Astrocyte (in vitro differentiated cells and primary cell): Measurements from ENCODE around the gene RAP2B. TPM values are rescaled to one million over a fixed set of nuclear protein-coding genes. Genes with fewer than 3 reads are reported as not detected.
A peak's percentile ranks its signal among the peaks of the same experiment; 100 is the strongest.

Experiments
- DNase-seq: peaks from one replicate; pipeline ENCODE4 v3.0.0-alpha.2; 2010; ENCODE audit warnings: low read depth
- FAIRE-seq: peaks from 2 replicates; lab custom pipeline; 2011; peaks lifted over from hg19 to GRCh38; lab: Jason Lieb, UNC
- H2AFZ ChIP-seq: 2 replicates; pipeline ENCODE4 v1.6.0; 2012; ENCODE audit warnings: low read depth, low read length, inconsistent platforms
- H3K27ac ChIP-seq: 2 replicates; pipeline ENCODE4 v1.5.1; 2011; ENCODE audit warnings: low read depth, low read length, inconsistent platforms
- H3K27me3 ChIP-seq: 2 replicates; pipeline ENCODE4 v1.6.0; 2011; ENCODE audit warnings: low read length, inconsistent platforms; ENCODE audit not compliant: insufficient read depth
- H3K36me3 ChIP-seq: 2 replicates; pipeline ENCODE4 v1.5.1; 2011; ENCODE audit warnings: low read length, inconsistent platforms; ENCODE audit not compliant: insufficient read depth
- H3K4me1 ChIP-seq: 2 replicates; pipeline ENCODE4 v1.5.1; 2011; ENCODE audit warnings: low read length, inconsistent platforms; ENCODE audit not compliant: insufficient read depth
- H3K4me2 ChIP-seq: 2 replicates; pipeline ENCODE4 v1.6.0; 2012; ENCODE audit warnings: low read length, inconsistent platforms
- H3K4me3 ChIP-seq: 2 replicates; pipeline ENCODE4 v1.5.1; 2011; ENCODE audit warnings: low read depth, mild to moderate bottlenecking, low read length, inconsistent platforms; ENCODE audit not compliant: insufficient read depth
- H3K79me2 ChIP-seq: 2 replicates; pipeline ENCODE4 v1.6.0; 2012; ENCODE audit warnings: mild to moderate bottlenecking, low read length, inconsistent platforms; ENCODE audit not compliant: insufficient read depth
- H3K9ac ChIP-seq: 2 replicates; pipeline ENCODE4 v1.6.0; 2012; ENCODE audit warnings: mild to moderate bottlenecking, low read length, inconsistent platforms
- H3K9me3 ChIP-seq: 2 replicates; pipeline ENCODE4 v1.5.1; 2012; ENCODE audit warnings: low read depth, mild to moderate bottlenecking, low read length, inconsistent platforms; ENCODE audit not compliant: insufficient read depth
- H4K20me1 ChIP-seq: 2 replicates; pipeline ENCODE4 v1.6.0; 2012; ENCODE audit warnings: low read length, inconsistent platforms; ENCODE audit not compliant: insufficient read depth
- H3K27ac Mint-ChIP-seq: one replicate; pipeline ENCODE4 v1.8.0; 2021; ENCODE audit warnings: mild to moderate bottlenecking, mixed read lengths; ENCODE audit not compliant: unreplicated experiment
- H3K27me3 Mint-ChIP-seq: one replicate; pipeline ENCODE4 v1.8.0; 2021; ENCODE audit warnings: low read depth, mixed read lengths; ENCODE audit not compliant: unreplicated experiment
- H3K36me3 Mint-ChIP-seq: one replicate; pipeline ENCODE4 v1.8.0; 2021; ENCODE audit warnings: low read depth, mixed read lengths; ENCODE audit not compliant: unreplicated experiment
- H3K4me1 Mint-ChIP-seq: one replicate; pipeline ENCODE4 v1.8.0; 2021; ENCODE audit warnings: low read depth, mixed read lengths; ENCODE audit not compliant: unreplicated experiment
- H3K4me3 Mint-ChIP-seq: one replicate; pipeline ENCODE4 v1.8.0; 2021; ENCODE audit warnings: mild to moderate bottlenecking, moderate library complexity, mixed read lengths; ENCODE audit not compliant: unreplicated experiment
- H3K9me3 Mint-ChIP-seq: one replicate; pipeline ENCODE4 v1.8.0; 2021; ENCODE audit warnings: mild to moderate bottlenecking, mixed read lengths; ENCODE audit not compliant: unreplicated experiment
- EZH2 ChIP-seq: IDR thresholded peaks from 2 replicates; pipeline ENCODE4 v1.6.1; 2012; ENCODE audit warnings: mild to moderate bottlenecking, low read length, inconsistent platforms; ENCODE audit not compliant: insufficient read depth
- total RNA-seq: library from RNA; stranded (reverse); gene quantifications from 2 replicates; pipeline ENCODE4 v1.2.1, GENCODE V29; 2021
- TF ChIP-seq, protein P1 (sequence below): IDR thresholded peaks from 2 replicates; pipeline ENCODE4 v1.5.1; 2011; ENCODE audit warnings: low read depth, mild to moderate bottlenecking, inconsistent platforms, low read length, moderate library complexity; ENCODE audit not compliant: insufficient read depth

RAP2B gene
- total RNA-seq, 1 donor from 2014 or later, result 45.4 TPM

GRCh38 chr3:153166796-153167195 lies 4.8 kb downstream of the RAP2B start:
- Histone ChIP-seq H4K20me1 (peaks cover 57% of the 10 kb centered on the region), H3K79me2 (peaks cover 69% of the 10 kb centered on the region), H2AFZ (no peak overlapping the region), H3K9ac (no peak overlapping the region), H3K4me1 (peaks cover 9% of the 10 kb centered on the region), H3K4me2 (peak overlapping the region; percentile 96), H3K27me3 (no peaks in the 10 kb centered on the region), H3K4me3 (peak overlapping the region; percentile 97), H3K36me3 (no peaks in the 10 kb centered on the region), H3K27ac (no peak overlapping the region), H3K9me3 (no peaks in the 10 kb centered on the region)
- Mint-ChIP-seq H3K4me1 (peaks cover 21% of the 10 kb centered on the region), H3K4me3 (peak overlapping the region; percentile 100), H3K9me3 (no peaks in the 10 kb centered on the region), H3K36me3 (peaks cover 8% of the 10 kb centered on the region), H3K27me3 (no peaks in the 10 kb centered on the region), H3K27ac (no peak overlapping the region)
- FAIRE-seq (no peak), DNase-seq (no peak)
- no peak for TF ChIP-seq EZH2
- TF ChIP-seq, protein P1, sequence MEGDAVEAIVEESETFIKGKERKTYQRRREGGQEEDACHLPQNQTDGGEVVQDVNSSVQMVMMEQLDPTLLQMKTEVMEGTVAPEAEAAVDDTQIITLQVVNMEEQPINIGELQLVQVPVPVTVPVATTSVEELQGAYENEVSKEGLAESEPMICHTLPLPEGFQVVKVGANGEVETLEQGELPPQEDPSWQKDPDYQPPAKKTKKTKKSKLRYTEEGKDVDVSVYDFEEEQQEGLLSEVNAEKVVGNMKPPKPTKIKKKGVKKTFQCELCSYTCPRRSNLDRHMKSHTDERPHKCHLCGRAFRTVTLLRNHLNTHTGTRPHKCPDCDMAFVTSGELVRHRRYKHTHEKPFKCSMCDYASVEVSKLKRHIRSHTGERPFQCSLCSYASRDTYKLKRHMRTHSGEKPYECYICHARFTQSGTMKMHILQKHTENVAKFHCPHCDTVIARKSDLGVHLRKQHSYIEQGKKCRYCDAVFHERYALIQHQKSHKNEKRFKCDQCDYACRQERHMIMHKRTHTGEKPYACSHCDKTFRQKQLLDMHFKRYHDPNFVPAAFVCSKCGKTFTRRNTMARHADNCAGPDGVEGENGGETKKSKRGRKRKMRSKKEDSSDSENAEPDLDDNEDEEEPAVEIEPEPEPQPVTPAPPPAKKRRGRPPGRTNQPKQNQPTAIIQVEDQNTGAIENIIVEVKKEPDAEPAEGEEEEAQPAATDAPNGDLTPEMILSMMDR, result no peak

- Histone ChIP-seq H3K4me3 (no peak overlapping the region), H3K27me3 (no peaks in the 10 kb centered on the region), H3K9ac (no peak overlapping the region), H3K9me3 (no peaks in the 10 kb centered on the region), H3K79me2 (peaks cover 40% of the 10 kb centered on the region), H3K36me3 (no peaks in the 10 kb centered on the region), H3K4me1 (peaks cover 16% of the 10 kb centered on the region), H2AFZ (no peak overlapping the region), H3K27ac (no peak overlapping the region), H4K20me1 (peaks cover 32% of the 10 kb centered on the region), H3K4me2 (no peak overlapping the region)
- FAIRE-seq, result no peak
- no peaks in the 10 kb centered on the region for H3K9me3 Mint-ChIP-seq
- H3K4me3 Mint-ChIP-seq, result no peak overlapping the region
- no peak for DNase-seq
- H3K36me3 Mint-ChIP-seq, result peaks cover 6% of the 10 kb centered on the region
- no peaks in the 10 kb centered on the region for H3K27me3 Mint-ChIP-seq
- H3K27ac Mint-ChIP-seq, result no peak overlapping the region
- peaks cover 28% of the 10 kb centered on the region for H3K4me1 Mint-ChIP-seq
- TF ChIP-seq, protein P1, result no peak
Measured at GRCh38 chr3:153169793-153170383, 7.9 kb downstream of the RAP2B start.

GRCh38 chr3:153171256-153171655 lies 9.2 kb downstream of the RAP2B start:
- Histone ChIP-seq H3K27ac (no peak overlapping the region), H4K20me1 (peaks cover 18% of the 10 kb centered on the region), H3K9ac (no peak overlapping the region), H3K36me3 (no peaks in the 10 kb centered on the region), H3K4me1 (peaks cover 11% of the 10 kb centered on the region), H3K9me3 (no peaks in the 10 kb centered on the region), H3K4me3 (no peak overlapping the region), H3K4me2 (no peak overlapping the region), H2AFZ (no peak overlapping the region), H3K27me3 (no peaks in the 10 kb centered on the region), H3K79me2 (peaks cover 26% of the 10 kb centered on the region)
- H3K27ac Mint-ChIP-seq, result no peak overlapping the region
- no peak for TF ChIP-seq EZH2
- TF ChIP-seq, protein P1, result no peak
- DNase-seq, result no peak
- H3K36me3 Mint-ChIP-seq, result peaks cover 2% of the 10 kb centered on the region
- no peak for FAIRE-seq
- H3K9me3 Mint-ChIP-seq, result no peaks in the 10 kb centered on the region
- H3K4me3 Mint-ChIP-seq, result no peak overlapping the region
- peaks cover 25% of the 10 kb centered on the region for H3K4me1 Mint-ChIP-seq
- H3K27me3 Mint-ChIP-seq, result no peaks in the 10 kb centered on the region
